ENCODE data around the gene GP5. TPM values are rescaled to one million over a fixed set of nuclear protein-coding genes. Genes with fewer than 3 reads are reported as not detected.
A peak's percentile ranks its signal among the peaks of the same experiment; 100 is the strongest.

GP5 gene
- total RNA-seq, 1 donor from 2014 or later, result not detected

DNA sequence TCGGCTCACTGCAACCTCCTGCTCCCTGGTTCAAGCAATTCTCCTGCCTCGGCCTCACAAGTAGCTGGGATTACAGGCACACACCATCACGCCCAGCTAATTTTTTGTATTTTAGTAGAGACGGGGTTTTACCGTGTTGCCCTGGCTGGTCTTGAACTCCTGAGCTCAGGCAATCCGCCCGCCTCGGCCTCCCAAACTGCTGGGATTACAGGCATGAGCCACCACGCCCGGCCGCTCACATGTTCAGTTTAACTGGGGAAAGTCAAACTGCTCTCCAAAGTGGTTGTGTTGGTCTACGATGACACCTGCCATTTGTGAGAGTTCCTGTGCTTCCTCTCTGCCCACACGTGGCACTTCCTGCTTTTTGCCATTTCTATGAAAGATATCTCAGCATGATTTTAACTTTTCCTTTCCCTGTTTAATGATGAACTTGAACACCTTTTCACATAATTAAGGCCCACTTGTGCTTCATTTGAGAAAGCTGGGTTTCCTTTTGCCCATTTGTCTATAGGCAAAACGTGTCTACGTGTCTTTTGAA is 877 bp upstream of the GP5 start:
- peaks cover 21% of the 10 kb centered on the region for H3K4me1 ChIP-seq
- intact Hi-C loops (cut with micrococcal nuclease), result loop anchor here (10.0 kb wide), 1 partner anchor 65 kb away; no protein-coding TSS in a partner anchor
- TF ChIP-seq, protein P1, sequence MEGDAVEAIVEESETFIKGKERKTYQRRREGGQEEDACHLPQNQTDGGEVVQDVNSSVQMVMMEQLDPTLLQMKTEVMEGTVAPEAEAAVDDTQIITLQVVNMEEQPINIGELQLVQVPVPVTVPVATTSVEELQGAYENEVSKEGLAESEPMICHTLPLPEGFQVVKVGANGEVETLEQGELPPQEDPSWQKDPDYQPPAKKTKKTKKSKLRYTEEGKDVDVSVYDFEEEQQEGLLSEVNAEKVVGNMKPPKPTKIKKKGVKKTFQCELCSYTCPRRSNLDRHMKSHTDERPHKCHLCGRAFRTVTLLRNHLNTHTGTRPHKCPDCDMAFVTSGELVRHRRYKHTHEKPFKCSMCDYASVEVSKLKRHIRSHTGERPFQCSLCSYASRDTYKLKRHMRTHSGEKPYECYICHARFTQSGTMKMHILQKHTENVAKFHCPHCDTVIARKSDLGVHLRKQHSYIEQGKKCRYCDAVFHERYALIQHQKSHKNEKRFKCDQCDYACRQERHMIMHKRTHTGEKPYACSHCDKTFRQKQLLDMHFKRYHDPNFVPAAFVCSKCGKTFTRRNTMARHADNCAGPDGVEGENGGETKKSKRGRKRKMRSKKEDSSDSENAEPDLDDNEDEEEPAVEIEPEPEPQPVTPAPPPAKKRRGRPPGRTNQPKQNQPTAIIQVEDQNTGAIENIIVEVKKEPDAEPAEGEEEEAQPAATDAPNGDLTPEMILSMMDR (IDR thresholded peaks at IDR 0.05; ENCODE audit: borderline replicate concordance), result no peak

DNA sequence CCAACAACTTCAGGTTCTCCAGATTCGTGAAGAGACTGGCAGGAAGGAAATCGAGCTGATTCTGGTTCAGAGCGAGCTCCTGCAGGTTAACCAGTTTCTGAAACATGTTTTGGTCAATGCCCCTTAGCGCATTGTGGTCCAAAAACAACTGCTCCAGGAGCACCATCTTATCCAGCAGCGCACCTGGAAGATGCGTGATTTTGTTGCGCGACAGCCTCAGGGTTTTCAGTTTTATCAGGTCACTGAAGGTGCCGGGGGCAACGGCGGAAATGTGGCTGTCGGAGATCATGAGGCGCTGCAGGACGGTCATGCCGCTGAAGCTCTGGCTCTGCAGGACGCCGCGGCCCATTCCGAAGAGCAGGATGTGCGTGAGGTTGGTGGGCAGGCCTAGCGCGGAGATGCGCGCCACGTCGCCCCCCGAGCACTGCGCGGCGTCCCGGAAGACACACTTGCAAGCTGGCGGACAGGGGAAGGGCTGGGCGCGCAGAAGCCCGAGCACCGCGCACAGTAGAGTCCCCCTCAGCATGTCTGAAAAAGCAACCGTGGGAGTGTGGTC is 1.2 kb downstream of the GP5 start:
- H3K27me3 ChIP-seq (ENCODE audit: low read depth), result peaks cover 73% of the 10 kb centered on the region

More for the DNA sequence above, 877 bp upstream of the GP5 start:
- no peaks in the 10 kb centered on the region for H3K36me3 ChIP-seq
- H3K4me3 ChIP-seq, result no peak overlapping the region
- H3K9me3 ChIP-seq (replicated peaks), result no peaks in the 10 kb centered on the region
- no peak for DNase-seq
- H3K27ac ChIP-seq (replicated peaks), result no peak overlapping the region
- peaks cover 53% of the 10 kb centered on the region for H3K27me3 ChIP-seq (ENCODE audit: low read depth)

DNA sequence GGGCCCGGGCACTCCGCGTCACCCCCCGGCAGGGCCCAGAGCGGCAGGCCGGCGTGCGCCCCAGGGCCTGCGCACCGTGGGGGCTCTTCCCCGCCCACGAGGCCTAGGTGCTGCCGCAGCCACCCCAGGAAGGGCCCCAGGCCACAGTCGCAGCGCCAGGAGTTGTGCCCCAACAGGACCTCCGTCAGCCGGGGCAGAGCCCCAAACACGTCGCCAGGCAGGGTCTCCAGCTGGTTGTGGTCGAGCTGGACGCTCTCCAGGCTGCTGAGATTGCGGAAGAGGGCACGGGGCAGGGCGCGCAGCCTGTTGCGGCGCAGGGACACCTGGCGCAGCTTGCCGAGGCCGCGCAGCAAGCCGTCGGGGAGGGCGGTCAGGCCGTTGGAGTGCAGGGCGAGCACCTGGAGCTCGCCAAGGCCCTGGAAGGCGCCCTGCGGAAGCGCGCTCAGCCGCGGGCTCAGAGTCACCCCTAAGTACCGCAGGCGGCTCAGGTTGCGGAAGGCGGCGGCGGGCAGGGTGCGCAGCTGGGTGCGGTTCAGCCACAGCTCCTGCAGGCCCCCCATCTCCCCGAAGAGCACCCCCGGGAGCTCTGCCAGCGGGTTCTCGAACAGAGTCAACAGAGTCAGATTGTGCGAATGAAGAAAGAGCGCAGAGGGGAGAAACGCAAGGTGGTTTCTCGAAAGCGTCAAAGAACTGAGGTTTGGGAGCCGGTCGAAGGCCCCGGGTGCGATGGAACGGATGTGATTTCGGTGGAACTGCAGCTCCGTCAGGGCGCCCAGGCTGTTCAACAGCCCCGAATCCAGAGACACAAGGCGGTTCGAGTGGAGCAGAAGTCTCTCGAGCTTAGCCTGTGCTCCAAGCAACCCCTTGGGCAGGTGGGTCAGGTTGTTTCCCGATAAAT is 2.0 kb downstream of the GP5 start:
- Histone ChIP-seq H3K4me3 (peak overlapping the region; percentile 54), H3K4me1 (peaks cover 21% of the 10 kb centered on the region), H3K9me3 (replicated peaks) (no peaks in the 10 kb centered on the region), H3K27ac (replicated peaks) (no peak overlapping the region), H3K27me3 (ENCODE audit: low read depth) (peaks cover 80% of the 10 kb centered on the region), H3K36me3 (no peaks in the 10 kb centered on the region)
- TF ChIP-seq, protein P1 (IDR thresholded peaks at IDR 0.05; ENCODE audit: borderline replicate concordance), result no peak
- intact Hi-C loops (cut with micrococcal nuclease), result no loop called here
- no peak for DNase-seq

More for the DNA sequence above, 1.2 kb downstream of the GP5 start:
- no peak for DNase-seq
- TF ChIP-seq, protein P1 (IDR thresholded peaks at IDR 0.05; ENCODE audit: borderline replicate concordance), result no peak
- no peaks in the 10 kb centered on the region for H3K9me3 ChIP-seq (replicated peaks)
- H3K4me1 ChIP-seq, result peaks cover 21% of the 10 kb centered on the region
- intact Hi-C loops (cut with micrococcal nuclease), result no loop called here
- H3K4me3 ChIP-seq, result peak overlapping the region; percentile 54
- no peak overlapping the region for H3K27ac ChIP-seq (replicated peaks)
- no peaks in the 10 kb centered on the region for H3K36me3 ChIP-seq

DNA sequence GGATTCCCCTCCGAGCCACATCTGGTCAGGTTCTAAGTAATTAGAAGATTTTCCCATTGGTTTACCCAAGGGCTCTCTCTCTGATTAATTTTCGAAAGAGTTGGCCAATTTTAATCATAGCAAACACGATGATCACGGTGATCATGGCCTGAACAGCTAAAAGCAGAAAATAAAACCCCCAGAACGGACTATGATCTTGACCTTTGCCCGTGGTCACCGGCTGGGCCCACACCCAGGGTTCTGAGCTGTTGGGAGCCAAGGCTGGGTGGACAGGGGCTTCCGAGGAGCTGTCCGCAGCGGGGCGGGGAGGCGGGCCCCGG is 2.6 kb downstream of the GP5 start:
- Histone ChIP-seq H3K9me3 (replicated peaks) (peaks cover 2% of the 10 kb centered on the region), H3K27me3 (ENCODE audit: low read depth) (peaks cover 86% of the 10 kb centered on the region), H3K4me1 (peaks cover 21% of the 10 kb centered on the region), H3K4me3 (peak overlapping the region; percentile 54), H3K36me3 (no peaks in the 10 kb centered on the region), H3K27ac (replicated peaks) (no peak overlapping the region)
- intact Hi-C loops (cut with micrococcal nuclease), result no loop called here
- DNase-seq, result no peak
- TF ChIP-seq, protein P1 (IDR thresholded peaks at IDR 0.05; ENCODE audit: borderline replicate concordance), result no peak

DNA sequence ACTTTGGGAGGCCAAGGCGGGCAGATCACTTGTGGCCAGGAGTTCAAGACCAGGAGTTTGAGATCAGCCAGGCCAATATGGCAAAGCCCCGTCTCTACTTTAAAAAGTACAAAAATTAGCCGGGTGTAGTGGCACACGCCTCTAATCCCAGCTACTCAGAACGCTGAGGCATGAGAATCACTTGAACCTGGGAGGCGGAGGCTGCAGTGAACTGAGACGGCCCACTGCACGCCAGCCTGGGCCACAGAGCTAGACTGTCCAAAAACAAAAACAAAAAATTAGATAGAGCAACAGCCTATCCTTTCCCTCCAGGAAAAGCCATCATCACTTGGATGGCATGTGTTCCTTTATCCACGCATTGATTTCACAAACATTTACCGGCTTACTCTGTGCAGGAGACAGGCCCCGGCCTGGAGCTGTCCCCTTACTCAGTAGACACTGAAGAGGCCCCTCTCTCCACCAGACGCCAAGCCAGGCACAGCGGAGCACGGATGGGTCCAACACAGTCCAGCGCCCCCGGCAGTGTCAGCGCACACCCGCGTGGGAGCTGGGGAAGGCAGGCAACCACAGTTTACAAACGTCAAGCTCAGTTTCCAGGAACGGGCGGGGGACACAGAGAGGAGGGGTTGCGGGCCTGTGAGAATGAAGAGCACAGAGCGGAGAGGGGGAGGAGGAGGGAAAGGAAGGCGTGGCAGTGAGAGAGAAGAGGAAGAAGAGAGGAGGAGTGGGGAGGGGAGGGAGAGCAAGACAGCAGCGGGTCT is 3.1 kb downstream of the GP5 start:
- Histone ChIP-seq H3K9me3 (replicated peaks) (peaks cover 7% of the 10 kb centered on the region), H3K4me1 (peaks cover 21% of the 10 kb centered on the region), H3K27ac (replicated peaks) (no peak overlapping the region), H3K27me3 (ENCODE audit: low read depth) (peaks cover 90% of the 10 kb centered on the region), H3K4me3 (peak overlapping the region; percentile 54), H3K36me3 (no peaks in the 10 kb centered on the region)
- intact Hi-C loops (cut with micrococcal nuclease), result no loop called here
- DNase-seq, result peak; percentile 27
- TF ChIP-seq, protein P1 (IDR thresholded peaks at IDR 0.05; ENCODE audit: borderline replicate concordance), result no peak
